GM23338 (cell line): ENCODE measurements around the gene RNASE11. TPM values are rescaled to one million over a fixed set of nuclear protein-coding genes. Genes with fewer than 3 reads are reported as not detected.
A peak's percentile ranks its signal among the peaks of the same experiment; 100 is the strongest.

Experiments
- ATAC-seq: fragments of 200-7000 bp; cut with Tn5 transposase; 3 replicates; pipeline ENCODE4 v1.9.1; 2020
- DNase-seq: peaks from one replicate; pipeline ENCODE4 v3.0.0-alpha.2; 2015; ENCODE audit warnings: low spot score
- H2AFZ ChIP-seq: fragments of 200-600 bp; sonication (generic); 2 replicates; pipeline ENCODE4 v1.8.0; 2016; ENCODE audit warnings: antibody characterized with exemption, mild to moderate bottlenecking, moderate library complexity
- H3F3A ChIP-seq: fragments of 200-600 bp; sonication (generic); replicated peaks from 2 replicates; pipeline ENCODE4 v1.8.0; 2017; ENCODE audit warnings: antibody characterized with exemption, mixed run types, low read depth
- H3K27ac ChIP-seq: fragments of 200-600 bp; sonication (generic); 2 replicates; pipeline ENCODE4 v1.6.1; 2016; ENCODE audit warnings: low read depth
- H3K27me3 ChIP-seq: fragments of 200-600 bp; sonication (generic); 2 replicates; pipeline ENCODE4 v1.8.0; 2016; ENCODE audit warnings: mild to moderate bottlenecking, mixed run types, moderate library complexity; ENCODE audit not compliant: insufficient read depth
- H3K36me3 ChIP-seq: fragments of 200-600 bp; sonication (generic); 2 replicates; pipeline ENCODE4 v1.8.0; 2016; ENCODE audit warnings: mild to moderate bottlenecking; ENCODE audit not compliant: insufficient read depth
- H3K4me1 ChIP-seq: fragments of 200-600 bp; sonication (generic); 2 replicates; pipeline ENCODE4 v1.8.0; 2016; ENCODE audit warnings: mild to moderate bottlenecking, moderate library complexity; ENCODE audit not compliant: insufficient read depth
- H3K4me2 ChIP-seq: fragments of 200-600 bp; sonication (generic); 2 replicates; pipeline ENCODE4 v1.7.1; 2017; ENCODE audit warnings: mixed run types
- H3K4me3 ChIP-seq: fragments of 200-600 bp; sonication (generic); 2 replicates; pipeline ENCODE4 v1.6.1; 2016; ENCODE audit warnings: mixed run types
- H3K79me2 ChIP-seq: fragments of 200-600 bp; sonication (generic); replicated peaks from 2 replicates; pipeline ENCODE4 v1.8.0; 2017; ENCODE audit warnings: mild to moderate bottlenecking; ENCODE audit not compliant: insufficient read depth
- H3K9me2 ChIP-seq: fragments of 200-600 bp; sonication (generic); 2 replicates; pipeline ENCODE4 v1.8.0; 2017; ENCODE audit not compliant: insufficient read depth
- H4K20me1 ChIP-seq: fragments of 200-600 bp; sonication (generic); replicated peaks from 2 replicates; pipeline ENCODE4 v1.8.0; 2017; ENCODE audit warnings: mild to moderate bottlenecking; ENCODE audit not compliant: insufficient read depth
- H3K27ac Mint-ChIP-seq: 2 replicates; pipeline ENCODE4 v1.8.0; 2020; ENCODE audit warnings: inconsistent platforms, mild to moderate bottlenecking, moderate library complexity, mixed read lengths
- H3K27me3 Mint-ChIP-seq: 3 replicates; pipeline ENCODE4 v1.8.0; 2022; ENCODE audit warnings: low read depth, mild to moderate bottlenecking, moderate library complexity, mixed read lengths, inconsistent platforms; ENCODE audit not compliant: insufficient read depth, poor library complexity
- H3K36me3 Mint-ChIP-seq: 3 replicates; pipeline ENCODE4 v1.8.0; 2021; ENCODE audit warnings: low read depth, mild to moderate bottlenecking, inconsistent platforms, moderate library complexity, mixed read lengths
- H3K4me1 Mint-ChIP-seq: 3 replicates; pipeline ENCODE4 v1.8.0; 2020; ENCODE audit warnings: mild to moderate bottlenecking, inconsistent platforms, mixed read lengths
- H3K4me3 Mint-ChIP-seq: 3 replicates; pipeline ENCODE4 v1.8.0; 2021; ENCODE audit warnings: moderate library complexity, mild to moderate bottlenecking, inconsistent platforms, mixed read lengths
- H3K9me3 Mint-ChIP-seq: 3 replicates; pipeline ENCODE4 v1.8.0; 2020; ENCODE audit warnings: moderate library complexity, mild to moderate bottlenecking, inconsistent platforms, mixed read lengths
- CREB1 ChIP-seq: fragments of 250-450 bp; sonication (Bioruptor Pico); IDR thresholded peaks from 2 replicates; pipeline ENCODE4 v1.5.0; 2020; ENCODE audit warnings: low read depth, mild to moderate bottlenecking, moderate library complexity
- EZH2 ChIP-seq: fragments of 200-600 bp; sonication (generic); IDR thresholded peaks from one replicate; pipeline ENCODE4 v1.8.0; 2017; ENCODE audit warnings: antibody characterized with exemption, mild to moderate bottlenecking, low read depth; ENCODE audit not compliant: unreplicated experiment
- JUNB ChIP-seq: IDR thresholded peaks from one replicate; pipeline ENCODE4 v1.6.1; 2016; ENCODE audit warnings: antibody characterized with exemption; ENCODE audit not compliant: unreplicated experiment
- NANOG ChIP-seq: IDR thresholded peaks from 2 replicates; pipeline ENCODE4 v1.6.1; 2016; ENCODE audit warnings: antibody characterized with exemption, borderline replicate concordance
- POLR2AphosphoS5 ChIP-seq: IDR thresholded peaks from 2 replicates; pipeline ENCODE4 v1.6.1; 2016; ENCODE audit warnings: antibody characterized with exemption, low read depth
- STAT1 ChIP-seq: IDR thresholded peaks from one replicate; pipeline ENCODE4 v1.6.1; 2016; ENCODE audit warnings: antibody characterized with exemption; ENCODE audit not compliant: unreplicated experiment
- ZNF114 ChIP-seq: fragments of 250-450 bp; sonication (Bioruptor Pico); IDR thresholded peaks from 2 replicates; pipeline ENCODE4 v1.5.0; 2020; ENCODE audit warnings: mild to moderate bottlenecking, moderate library complexity
- polyA plus RNA-seq: library from polyadenylated mRNA; unstranded; fragments of >200 nt; fragmentation: Nextera tagmentation; extraction: Ambion mirVana; gene quantifications from 2 replicates; pipeline ENCODE4 v1.2.1, GENCODE V29; 2016
- total RNA-seq: library from RNA; depleted of rRNA; stranded (reverse); fragments of >200 nt; shearing (Covaris generic); gene quantifications from 2 replicates; pipeline ENCODE4 v1.2.3, GENCODE V29; 2014
- TF ChIP-seq, protein P1 (sequence below): IDR thresholded peaks from 2 replicates; pipeline ENCODE4 v1.6.1; 2016; ENCODE audit warnings: antibody characterized with exemption
- TF ChIP-seq, protein P2 (sequence below), 2 experiments: fragments of 200-600 bp in 1 of 2; sonication (generic) in 1 of 2; conservative IDR thresholded peaks; 2 replicates each; pipeline versions ENCODE4 v1.5.1 to v1.6.1; 2016 to 2017; ENCODE audit warnings: antibody characterized with exemption in 2 of 2, low read depth in 2 of 2, mild to moderate bottlenecking in 2 of 2, moderate library complexity in 1 of 2

The RNASE11 gene
- total and polyA plus RNA-seq, 2 experiments from 2014 or later: not detected

DNA sequence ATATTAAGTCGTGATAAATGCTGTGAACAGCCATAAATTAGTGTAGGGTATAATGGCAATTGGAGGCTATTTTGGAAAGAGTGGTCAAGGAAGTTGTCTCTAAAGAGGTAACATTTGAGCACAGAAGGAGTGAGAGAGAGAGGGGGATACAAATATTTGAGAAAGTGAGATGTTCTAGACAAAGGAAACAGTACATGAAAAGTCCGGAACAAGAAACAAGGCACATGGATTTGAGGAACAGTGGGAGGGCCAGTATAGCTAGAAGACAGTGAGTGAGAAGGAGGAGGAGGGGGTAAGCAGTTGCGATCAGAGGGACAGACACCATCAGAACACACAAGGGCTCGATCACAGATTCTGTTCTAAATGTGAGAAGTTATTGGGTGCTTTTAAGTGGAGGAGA, 23.5 kb upstream of the RNASE11 start:
- Histone ChIP-seq H3K27ac (no peak overlapping the region), H3K4me1 (peaks cover 29% of the 10 kb centered on the region), H3F3A (no peaks in the 10 kb centered on the region; the same call in 1 of the 2 replicates), H2AFZ (no peak overlapping the region), H3K79me2 (no peaks in the 10 kb centered on the region), H4K20me1 (no peaks in the 10 kb centered on the region), H3K9me2 (no peaks in the 10 kb centered on the region), H3K4me3 (no peak overlapping the region), H3K27me3 (peaks cover 11% of the 10 kb centered on the region; the same call in 1 of the 2 replicates), H3K4me2 (no peak overlapping the region), H3K36me3 (no peaks in the 10 kb centered on the region)
- Mint-ChIP-seq H3K9me3 (no peaks in the 10 kb centered on the region), H3K36me3 (no peaks in the 10 kb centered on the region), H3K27ac (no peak overlapping the region), H3K4me3 (no peak overlapping the region), H3K27me3 (no peaks in the 10 kb centered on the region), H3K4me1 (peaks cover 21% of the 10 kb centered on the region)
- DNase-seq (no peak), ATAC-seq (no peak)
- TF ChIP-seq POLR2AphosphoS5 (no peak), ZNF114 (CRISPR knock-in tag) (no peak), STAT1 (no peak), EZH2 (no peak), NANOG (no peak)

DNA sequence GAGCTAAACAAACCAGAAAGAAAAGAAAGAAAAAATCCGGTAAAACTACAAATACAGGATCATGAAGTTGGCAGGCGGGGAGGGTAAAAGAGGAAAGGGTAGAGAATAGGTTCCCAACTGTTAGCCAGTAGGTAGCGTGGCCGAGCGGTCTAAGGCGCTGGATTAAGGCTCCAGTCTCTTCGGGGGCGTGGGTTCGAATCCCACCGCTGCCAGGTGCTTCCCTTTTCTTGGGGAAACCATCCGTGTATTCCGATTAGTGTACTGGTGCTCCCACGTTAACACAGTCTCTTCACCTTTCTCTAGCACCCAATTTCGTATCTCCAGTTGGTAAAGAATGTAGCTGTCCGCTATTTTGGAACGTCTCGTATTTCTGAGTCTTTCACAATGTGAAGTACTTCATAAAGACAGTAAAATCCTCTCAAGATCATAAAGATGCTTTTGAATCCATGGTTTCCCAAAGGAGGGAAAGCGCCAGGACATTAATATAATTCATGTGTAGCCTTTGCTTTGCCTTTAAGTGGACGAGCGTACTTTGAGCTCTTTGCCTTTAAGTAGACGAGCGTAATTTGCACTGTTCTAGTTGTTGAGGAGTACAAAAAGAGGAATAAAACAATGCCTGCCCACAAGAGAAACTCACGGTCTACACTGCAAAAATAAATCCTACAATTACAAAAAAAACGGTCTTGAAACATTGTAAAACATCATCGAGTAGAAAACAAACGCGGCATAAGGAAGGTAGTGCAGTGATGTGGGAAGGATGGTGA, 22.4 kb upstream of the RNASE11 start:
- peak; percentile 49 for ATAC-seq
- H3K36me3 Mint-ChIP-seq: no peaks in the 10 kb centered on the region
- Histone ChIP-seq H3F3A (no peaks in the 10 kb centered on the region; the same call in 1 of the 2 replicates), H3K27me3 (peaks cover 11% of the 10 kb centered on the region; the same call in 1 of the 2 replicates), H3K79me2 (no peaks in the 10 kb centered on the region), H3K4me1 (peaks cover 29% of the 10 kb centered on the region), H3K9me2 (peaks cover 6% of the 10 kb centered on the region; the same call in 1 of the 2 replicates), H3K36me3 (no peaks in the 10 kb centered on the region), H3K27ac (no peak overlapping the region), H4K20me1 (no peaks in the 10 kb centered on the region), H3K4me3 (peak overlapping the region; percentile 77), H2AFZ (peak overlapping the region; percentile 14; the same call in 1 of the 2 replicates), H3K4me2 (peak overlapping the region; percentile 79)
- H3K27me3 Mint-ChIP-seq: no peaks in the 10 kb centered on the region
- H3K4me1 Mint-ChIP-seq: peaks cover 18% of the 10 kb centered on the region
- no peak for TF ChIP-seq POLR2AphosphoS5
- TF ChIP-seq STAT1: no peak
- TF ChIP-seq CREB1 (CRISPR knock-in tag): no peak
- TF ChIP-seq JUNB: no peak
- TF ChIP-seq, protein P1, sequence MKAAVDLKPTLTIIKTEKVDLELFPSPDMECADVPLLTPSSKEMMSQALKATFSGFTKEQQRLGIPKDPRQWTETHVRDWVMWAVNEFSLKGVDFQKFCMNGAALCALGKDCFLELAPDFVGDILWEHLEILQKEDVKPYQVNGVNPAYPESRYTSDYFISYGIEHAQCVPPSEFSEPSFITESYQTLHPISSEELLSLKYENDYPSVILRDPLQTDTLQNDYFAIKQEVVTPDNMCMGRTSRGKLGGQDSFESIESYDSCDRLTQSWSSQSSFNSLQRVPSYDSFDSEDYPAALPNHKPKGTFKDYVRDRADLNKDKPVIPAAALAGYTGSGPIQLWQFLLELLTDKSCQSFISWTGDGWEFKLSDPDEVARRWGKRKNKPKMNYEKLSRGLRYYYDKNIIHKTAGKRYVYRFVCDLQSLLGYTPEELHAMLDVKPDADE: no peak
- no peak for TF ChIP-seq ZNF114 (CRISPR knock-in tag)
- TF ChIP-seq, protein P2, sequence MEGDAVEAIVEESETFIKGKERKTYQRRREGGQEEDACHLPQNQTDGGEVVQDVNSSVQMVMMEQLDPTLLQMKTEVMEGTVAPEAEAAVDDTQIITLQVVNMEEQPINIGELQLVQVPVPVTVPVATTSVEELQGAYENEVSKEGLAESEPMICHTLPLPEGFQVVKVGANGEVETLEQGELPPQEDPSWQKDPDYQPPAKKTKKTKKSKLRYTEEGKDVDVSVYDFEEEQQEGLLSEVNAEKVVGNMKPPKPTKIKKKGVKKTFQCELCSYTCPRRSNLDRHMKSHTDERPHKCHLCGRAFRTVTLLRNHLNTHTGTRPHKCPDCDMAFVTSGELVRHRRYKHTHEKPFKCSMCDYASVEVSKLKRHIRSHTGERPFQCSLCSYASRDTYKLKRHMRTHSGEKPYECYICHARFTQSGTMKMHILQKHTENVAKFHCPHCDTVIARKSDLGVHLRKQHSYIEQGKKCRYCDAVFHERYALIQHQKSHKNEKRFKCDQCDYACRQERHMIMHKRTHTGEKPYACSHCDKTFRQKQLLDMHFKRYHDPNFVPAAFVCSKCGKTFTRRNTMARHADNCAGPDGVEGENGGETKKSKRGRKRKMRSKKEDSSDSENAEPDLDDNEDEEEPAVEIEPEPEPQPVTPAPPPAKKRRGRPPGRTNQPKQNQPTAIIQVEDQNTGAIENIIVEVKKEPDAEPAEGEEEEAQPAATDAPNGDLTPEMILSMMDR (conservative IDR thresholded peaks at IDR 0.05; ENCODE audit: low read depth in 2 of 2): no peak
- H3K4me3 Mint-ChIP-seq: no peak overlapping the region
- H3K9me3 Mint-ChIP-seq: no peaks in the 10 kb centered on the region
- DNase-seq: peak; percentile 86
- H3K27ac Mint-ChIP-seq: no peak overlapping the region
